Prostate gland (tissue), 2 donors: Measurements from ENCODE around the gene SLC51A. TPM values are rescaled to one million over a fixed set of nuclear protein-coding genes. Genes with fewer than 3 reads are reported as not detected.

ENCODE experiments used
- DNase-seq: peaks from one replicate; pipeline ENCODE4 v3.0.0-alpha.2; 2019; ENCODE audit warnings: low spot score
- H3K27ac ChIP-seq, 2 donors: fragments of 200-600 bp; sonication (generic); 2 replicates each; pipeline ENCODE4 v1.5.1; 2017 to 2019
- H3K27me3 ChIP-seq: fragments of 200-600 bp; sonication (generic); replicated peaks from 2 replicates; pipeline ENCODE4 v1.5.1; 2019; ENCODE audit not compliant: insufficient read depth
- H3K36me3 ChIP-seq, 2 donors: fragments of 200-600 bp; sonication (generic); 1 replicate in 1 of 2; 2 replicates in 1 of 2; pipeline versions ENCODE4 v1.5.1 to v1.8.1; 2017 to 2019
- H3K4me1 ChIP-seq: fragments of 200-600 bp; sonication (generic); replicated peaks from 2 replicates; pipeline ENCODE4 v1.5.1; 2019
- H3K4me3 ChIP-seq, 2 donors: fragments of 200-600 bp; sonication (generic); 2 replicates each; pipeline ENCODE4 v1.5.1; 2017 to 2019
- H3K9me3 ChIP-seq: fragments of 200-600 bp; sonication (generic); 2 replicates; pipeline ENCODE4 v1.5.1; 2017
- CTCF ChIP-seq, 4 experiments: fragments of 200-600 bp in 2 of 4; fragments of 450-650 bp in 2 of 4; sonication (generic) in 2 of 4; IDR thresholded peaks; 1 replicate in 3 of 4; 2 replicates in 1 of 4; pipeline ENCODE4 v1.5.1; 2016 to 2019; ENCODE audit warnings: antibody characterized with exemption in 4 of 4, mild to moderate bottlenecking in 2 of 4, moderate library complexity in 2 of 4
- POLR2A ChIP-seq: fragments of 450-650 bp; IDR thresholded peaks from one replicate; pipeline ENCODE4 v1.6.1; 2016; ENCODE audit warnings: antibody characterized with exemption, mild to moderate bottlenecking
- POLR2AphosphoS5 ChIP-seq: sonication (generic); formaldehyde crosslinking; IDR thresholded peaks from one replicate; pipeline ENCODE4 v1.6.1; 2017; ENCODE audit warnings: antibody characterized with exemption
- WGBS: methylation state at CpG from one replicate; pipeline ENCODE4 v1.1.5; 2018; 5-methylcytosine and 5-hydroxymethylcytosine counted together
- intact Hi-C: fragments of 100-400 bp; cut with DNase I; formaldehyde crosslinking; loops from one replicate; pipeline ENCODE4 v1.14.2; 2022
- total RNA-seq, 2 donors: library from RNA; depleted of rRNA; stranded (reverse); fragments of >200 nt; gene quantifications; one replicate each; pipeline ENCODE4 v1.1.0, GENCODE V29; 2016

Gene SLC51A
- total RNA-seq, 2 donors from 2014 or later = 0.55 to 32.1 TPM

GRCh38 chr3:196217307-196218154, 1.2 kb downstream of the SLC51A start:
- no peak for TF ChIP-seq CTCF (IDR thresholded peaks at IDR 0.05)
- intact Hi-C loops = no loop called here
- WGBS = 93% methylated on average over 12 of the region's 12 CpGs
- H3K27ac ChIP-seq = no peak overlapping the region
- no peaks in the 10 kb centered on the region for H3K36me3 ChIP-seq
- DNase-seq = no peak
- no peaks in the 10 kb centered on the region for H3K27me3 ChIP-seq
- no peaks in the 10 kb centered on the region for H3K4me1 ChIP-seq
- H3K9me3 ChIP-seq = no peaks in the 10 kb centered on the region
- no peak overlapping the region for H3K4me3 ChIP-seq

- no peak overlapping the region for H3K4me3 ChIP-seq
- H3K27me3 ChIP-seq = no peaks in the 10 kb centered on the region
- DNase-seq = no peak
- 81% methylated on average over 13 of the region's 13 CpGs for whole genome bisulfite sequencing
- no peaks in the 10 kb centered on the region for H3K4me1 ChIP-seq
- TF ChIP-seq POLR2AphosphoS5 = peak; percentile 7
- TF ChIP-seq POLR2A = no peak
- intact Hi-C loops = no loop called here
- H3K9me3 ChIP-seq = no peaks in the 10 kb centered on the region
- no peak overlapping the region for H3K27ac ChIP-seq
- H3K36me3 ChIP-seq = no peaks in the 10 kb centered on the region
Measured at GRCh38 chr3:196218155-196218712, 1.9 kb downstream of the SLC51A start.

- no peak overlapping the region for H3K27ac ChIP-seq
- H3K27me3 ChIP-seq = no peaks in the 10 kb centered on the region
- TF ChIP-seq POLR2AphosphoS5 (no peak), CTCF (IDR thresholded peaks at IDR 0.05) (no peak), POLR2A (no peak)
- H3K9me3 ChIP-seq = no peaks in the 10 kb centered on the region
- intact Hi-C loops = no loop called here
- H3K4me3 ChIP-seq = no peak overlapping the region
- no peak for DNase-seq
- H3K36me3 ChIP-seq = no peaks in the 10 kb centered on the region
- WGBS = 23% methylated on average over 19 of the region's 19 CpGs
- H3K4me1 ChIP-seq = no peaks in the 10 kb centered on the region
Measured at GRCh38 chr3:196219194-196219969, 3.0 kb downstream of the SLC51A start.

GRCh38 chr3:196219970-196220311, 3.6 kb downstream of the SLC51A start:
- TF ChIP-seq POLR2A (no peak), POLR2AphosphoS5 (no peak), CTCF (IDR thresholded peaks at IDR 0.05) (no peak)
- no peak for DNase-seq
- Histone ChIP-seq H3K9me3 (no peaks in the 10 kb centered on the region), H3K27me3 (no peaks in the 10 kb centered on the region), H3K27ac (no peak overlapping the region), H3K4me3 (no peak overlapping the region), H3K36me3 (no peaks in the 10 kb centered on the region), H3K4me1 (no peaks in the 10 kb centered on the region)
- intact Hi-C loops = no loop called here
- 87% methylated on average over 19 of the region's 19 CpGs for WGBS

- Histone ChIP-seq H3K9me3 (no peaks in the 10 kb centered on the region), H3K27me3 (no peaks in the 10 kb centered on the region), H3K36me3 (no peaks in the 10 kb centered on the region), H3K27ac (no peak overlapping the region), H3K4me1 (no peaks in the 10 kb centered on the region), H3K4me3 (no peak overlapping the region)
- intact Hi-C loops = no loop called here
- DNase-seq = no peak
- 93% methylated on average over 10 of the region's 10 CpGs for WGBS
- TF ChIP-seq CTCF (IDR thresholded peaks at IDR 0.05) (no peak), POLR2A (no peak), POLR2AphosphoS5 (no peak)
Measured at GRCh38 chr3:196220587-196220986, 4.3 kb downstream of the SLC51A start.
